AG10803 (cell line): ENCODE results near the gene FGR.
A peak's percentile ranks its signal among the peaks of the same experiment; 100 is the strongest.

ENCODE experiments used
- DNase-seq: peaks from one replicate; pipeline ENCODE4 v3.0.0; 2010; ENCODE audit warnings: low read depth
- H3K4me3 ChIP-seq: 2 replicates; pipeline ENCODE4 v1.5.1; 2011; ENCODE audit warnings: mild to moderate bottlenecking, low read length, control low read depth
- TF ChIP-seq, protein P1 (sequence below): conservative IDR thresholded peaks from 2 replicates; pipeline ENCODE4 v1.5.1; 2011; ENCODE audit warnings: mild to moderate bottlenecking, low read length, control low read depth, inconsistent platforms

Gene FGR

DNA sequence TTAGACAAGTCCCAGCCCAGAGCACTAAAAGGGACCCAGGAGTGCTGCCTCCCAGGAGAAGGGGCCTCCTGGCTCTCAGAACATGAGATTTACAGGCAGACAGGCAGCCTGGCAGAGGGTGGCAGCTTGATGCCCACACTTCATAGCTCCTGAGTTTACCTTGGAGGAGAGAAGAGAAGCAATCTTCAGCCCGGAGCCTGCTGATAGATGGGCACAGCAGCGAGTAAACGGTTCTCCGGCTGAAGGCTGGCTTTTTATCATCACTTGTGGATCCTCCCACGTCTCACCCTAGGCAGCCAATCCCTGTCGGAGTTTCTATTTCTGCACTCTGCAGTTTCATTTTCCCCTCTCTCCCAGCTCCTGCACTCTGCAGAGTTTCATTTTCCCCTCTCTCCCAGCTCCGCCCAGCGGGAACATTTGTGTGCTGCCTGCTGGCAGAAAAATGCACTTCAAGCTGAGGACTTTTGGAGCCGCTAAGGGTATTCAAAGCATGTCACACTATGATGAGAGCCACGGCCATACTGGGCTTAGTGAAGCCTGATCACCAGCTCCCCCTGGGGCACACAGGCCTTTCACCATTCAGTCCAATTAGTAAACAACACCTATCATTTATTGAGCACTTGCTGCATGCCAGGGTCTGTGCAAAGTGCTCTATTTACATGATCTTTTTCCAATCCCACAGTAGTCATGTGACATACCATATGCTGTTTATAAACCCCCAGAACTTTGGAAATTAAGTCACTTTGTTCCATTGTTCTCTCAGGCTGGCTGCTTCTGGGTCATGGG, 37.2 kb upstream of the FGR start, which contains the start of gene IFI6:
IFI6 (minus strand) TSS at position 229 of the 786 bp plus-strand sequence. CDS start 2,878 bp downstream, outside the sequence.
- TF ChIP-seq, protein P1, sequence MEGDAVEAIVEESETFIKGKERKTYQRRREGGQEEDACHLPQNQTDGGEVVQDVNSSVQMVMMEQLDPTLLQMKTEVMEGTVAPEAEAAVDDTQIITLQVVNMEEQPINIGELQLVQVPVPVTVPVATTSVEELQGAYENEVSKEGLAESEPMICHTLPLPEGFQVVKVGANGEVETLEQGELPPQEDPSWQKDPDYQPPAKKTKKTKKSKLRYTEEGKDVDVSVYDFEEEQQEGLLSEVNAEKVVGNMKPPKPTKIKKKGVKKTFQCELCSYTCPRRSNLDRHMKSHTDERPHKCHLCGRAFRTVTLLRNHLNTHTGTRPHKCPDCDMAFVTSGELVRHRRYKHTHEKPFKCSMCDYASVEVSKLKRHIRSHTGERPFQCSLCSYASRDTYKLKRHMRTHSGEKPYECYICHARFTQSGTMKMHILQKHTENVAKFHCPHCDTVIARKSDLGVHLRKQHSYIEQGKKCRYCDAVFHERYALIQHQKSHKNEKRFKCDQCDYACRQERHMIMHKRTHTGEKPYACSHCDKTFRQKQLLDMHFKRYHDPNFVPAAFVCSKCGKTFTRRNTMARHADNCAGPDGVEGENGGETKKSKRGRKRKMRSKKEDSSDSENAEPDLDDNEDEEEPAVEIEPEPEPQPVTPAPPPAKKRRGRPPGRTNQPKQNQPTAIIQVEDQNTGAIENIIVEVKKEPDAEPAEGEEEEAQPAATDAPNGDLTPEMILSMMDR: peak; percentile 47
- H3K4me3 ChIP-seq: peak within 1 kb of the TSS; percentile 78

DNA sequence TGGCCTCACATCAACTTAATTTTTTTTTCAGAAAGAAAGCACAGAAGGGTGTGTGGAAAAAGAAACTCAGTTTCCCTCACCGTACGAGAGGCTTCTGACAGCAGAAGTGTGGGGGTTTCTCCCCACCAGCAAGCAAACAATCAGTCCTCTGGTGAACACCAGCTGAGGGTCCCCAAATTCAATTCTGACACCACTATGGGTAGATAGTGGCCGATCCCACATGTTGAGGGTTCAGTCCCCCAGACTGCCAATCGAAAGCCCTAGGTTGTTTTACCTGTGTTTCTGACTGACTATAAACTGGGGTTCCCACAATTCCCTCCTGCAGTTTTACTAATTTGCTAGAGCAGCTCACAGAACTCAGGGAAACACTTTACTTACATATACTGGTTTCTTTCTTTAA, 34.9 kb upstream of the FGR start:
- TF ChIP-seq, protein P1: no peak
- H3K4me3 ChIP-seq: no peak overlapping the region

More for the DNA sequence above, 37.2 kb upstream of the FGR start, which contains the start of gene IFI6:
- DNase-seq: peak; percentile 95

DNA sequence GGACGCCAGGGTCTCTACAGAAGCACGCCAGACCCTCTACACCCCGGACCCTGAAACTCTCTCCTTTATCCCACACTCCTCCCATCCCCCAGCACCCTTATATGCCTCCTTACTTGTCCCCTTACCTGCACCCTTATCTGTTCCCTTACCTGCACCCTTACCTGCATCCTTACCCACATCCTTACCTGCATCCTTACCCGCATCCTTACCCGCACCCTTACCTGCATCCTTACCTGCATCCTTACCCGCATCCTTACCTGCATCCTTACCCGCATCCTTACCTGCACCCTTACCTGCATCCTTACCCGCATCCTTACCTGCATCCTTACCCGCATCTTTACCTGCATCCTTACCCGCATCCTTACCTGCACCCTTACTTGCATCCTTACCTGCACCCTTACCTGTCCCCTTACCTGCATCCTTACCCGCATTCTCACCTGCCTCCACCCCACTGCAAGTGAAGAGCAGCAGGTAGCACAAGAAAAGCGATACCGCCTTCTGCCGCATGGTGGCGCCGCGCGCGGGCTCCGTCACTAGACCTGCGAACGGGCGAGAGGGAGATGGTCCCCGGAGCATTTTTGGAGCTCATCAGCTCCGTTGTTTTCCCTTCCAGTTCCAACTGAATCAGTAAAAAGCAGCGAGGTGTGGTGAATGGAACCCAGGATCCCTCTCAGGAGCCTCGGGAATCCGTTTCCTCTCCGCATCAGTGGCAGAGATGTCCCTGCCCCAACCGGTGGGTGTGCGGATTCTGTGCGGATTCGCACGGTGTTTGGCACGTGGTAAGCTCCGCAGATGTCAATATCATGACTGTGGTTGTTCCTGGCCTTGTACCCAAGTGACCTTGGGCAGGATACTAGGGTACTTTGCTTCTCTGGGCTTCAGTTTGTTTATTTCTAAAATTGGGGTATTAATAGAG, 34.1 kb upstream of the FGR start:
- peak; percentile 52 for DNase-seq

More for the DNA sequence above, 34.9 kb upstream of the FGR start:
- no peak for DNase-seq

DNA sequence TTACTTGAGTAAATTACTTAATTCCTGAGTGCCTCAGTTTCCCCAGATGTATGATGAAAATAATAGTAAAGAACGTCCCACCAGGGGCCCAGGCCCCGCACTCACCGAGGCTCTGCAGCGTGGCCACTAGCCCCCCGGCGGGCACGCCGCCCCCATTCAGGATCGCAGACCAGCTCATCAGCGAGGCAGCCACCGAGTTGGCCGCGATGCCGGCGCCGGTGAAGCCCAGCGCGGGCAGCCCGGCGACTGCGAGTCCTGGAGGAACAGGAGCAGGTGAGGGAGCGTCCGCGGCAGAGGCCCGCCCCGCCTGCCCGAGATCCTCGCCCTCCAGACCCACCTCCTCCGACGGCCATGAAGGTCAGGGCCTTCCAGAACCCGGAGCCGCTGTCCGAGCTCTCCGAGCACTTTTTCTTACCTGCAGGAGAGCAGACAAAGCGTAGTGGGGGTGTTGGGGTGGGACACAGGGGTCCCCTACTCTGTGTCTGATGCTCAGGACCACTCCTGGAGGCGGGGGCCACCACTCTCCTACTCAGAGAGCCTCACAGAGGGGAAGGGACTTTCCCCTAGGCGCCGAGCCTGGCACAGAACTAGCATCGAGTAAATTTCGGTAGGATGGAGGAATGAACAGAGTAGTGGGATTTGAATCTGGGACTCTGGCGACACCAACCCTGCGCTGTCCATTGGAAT, 33.3 kb upstream of the FGR start:
- no peak for DNase-seq
- TF ChIP-seq, protein P1: no peak
- H3K4me3 ChIP-seq: no peak overlapping the region

More for the DNA sequence above, 34.1 kb upstream of the FGR start:
- TF ChIP-seq, protein P1: peak; percentile 95
- peak overlapping the region; percentile 60 for H3K4me3 ChIP-seq

DNA sequence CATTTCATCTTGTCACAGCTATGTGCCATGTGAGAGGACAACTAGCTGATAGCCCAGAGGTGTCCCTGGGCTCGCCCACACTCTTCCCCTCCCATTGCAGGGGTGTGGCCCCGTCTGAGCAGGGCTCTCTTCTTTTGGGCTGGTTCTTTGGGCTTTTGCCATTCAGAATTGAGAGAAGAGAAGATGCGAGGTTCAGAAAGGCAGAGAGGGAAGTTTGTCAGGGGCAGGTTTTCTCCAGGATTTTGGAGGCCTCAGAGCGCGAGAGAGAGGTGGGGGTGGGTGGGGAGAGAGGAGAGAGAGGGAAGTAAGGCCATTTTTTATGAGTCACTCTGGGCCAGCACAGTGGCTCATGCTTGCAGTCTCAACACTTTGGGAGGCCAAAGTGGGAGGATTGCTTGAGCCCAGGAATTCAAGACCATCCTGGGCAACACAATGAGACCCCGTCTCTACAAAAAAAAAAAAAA, 31.8 kb upstream of the FGR start:
- TF ChIP-seq, protein P1: no peak
- no peak for DNase-seq
- H3K4me3 ChIP-seq: no peak overlapping the region

DNA sequence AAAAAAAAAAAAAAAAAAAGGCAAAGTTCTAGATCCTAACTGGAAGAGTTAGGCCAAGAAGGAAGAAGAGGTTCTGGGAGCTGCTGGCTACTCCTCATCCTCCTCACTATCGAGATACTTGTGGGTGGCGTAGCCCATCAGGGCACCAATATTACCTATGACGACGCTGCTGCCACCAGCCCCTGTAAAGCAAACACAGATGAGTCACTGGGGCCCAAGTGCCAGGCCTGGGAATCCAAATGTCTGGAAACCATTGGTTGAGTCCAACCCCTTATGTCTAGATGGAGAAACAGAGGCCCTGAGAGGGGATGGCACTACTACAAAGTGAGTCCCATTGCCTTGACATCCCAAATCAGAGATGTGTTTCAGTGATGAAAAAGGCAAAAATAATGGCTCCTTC, 31.3 kb upstream of the FGR start:
- H3K4me3 ChIP-seq: no peak overlapping the region
- TF ChIP-seq, protein P1: no peak
- DNase-seq: no peak
